Kidney epithelial cell (primary cell): ENCODE results near the gene SLX4IP. TPM values are rescaled to one million over a fixed set of nuclear protein-coding genes. Genes with fewer than 3 reads are reported as not detected.
"Not testable (repeated sequence)": the region's sequence is repeated elsewhere in the genome, so short reads cannot be mapped to it uniquely, and the experiment has no call there.

Experiments used
- DNase-seq: peaks from one replicate; pipeline ENCODE4 v3.0.0-alpha.2; 2010; ENCODE audit warnings: low read depth
- H3K27me3 ChIP-seq: 2 replicates; pipeline ENCODE4 v1.6.0; 2011; ENCODE audit warnings: low read length; ENCODE audit not compliant: control insufficient read depth, insufficient read depth
- H3K36me3 ChIP-seq: 2 replicates; pipeline ENCODE4 v1.5.1; 2011; ENCODE audit warnings: low read length; ENCODE audit not compliant: control insufficient read depth, insufficient read depth
- H3K4me3 ChIP-seq: 2 replicates; pipeline ENCODE4 v1.5.1; 2011; ENCODE audit warnings: low read depth, mild to moderate bottlenecking, control low read depth, low read length
- total RNA-seq: library from RNA; depleted of rRNA; stranded (reverse); fragments of >200 nt; gene quantifications from 2 replicates; pipeline ENCODE4 v1.2.3, GENCODE V29; 2015
- TF ChIP-seq, protein P1 (sequence below): IDR thresholded peaks from 2 replicates; pipeline ENCODE4 v1.5.1; 2011; ENCODE audit warnings: mild to moderate bottlenecking, moderate library complexity, low read length, control low read depth, inconsistent platforms; ENCODE audit not compliant: insufficient read depth, poor library complexity, severe bottlenecking

Gene SLX4IP
- total RNA-seq, 1 donor from 2014 or later = 5.8 TPM

DNA sequence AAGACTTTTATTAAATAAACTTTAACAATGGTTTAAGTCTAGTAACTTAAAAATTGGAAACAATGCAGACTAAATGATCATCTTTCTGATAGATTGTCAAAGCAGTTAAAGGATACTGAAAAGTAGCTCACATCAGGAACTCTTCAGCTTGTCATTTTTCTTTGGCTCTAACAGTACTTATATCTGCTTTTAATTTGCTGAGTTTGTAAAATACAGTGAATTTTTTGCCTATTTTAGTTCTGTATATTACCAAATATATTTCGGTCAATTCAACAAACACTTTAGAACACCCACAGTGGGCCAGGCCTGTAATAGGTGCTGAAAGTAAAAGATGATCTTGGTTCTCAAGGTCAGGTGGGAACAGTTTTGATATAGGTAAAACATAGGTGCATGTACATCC is 23.4 kb upstream of the SLX4IP start:
- no peaks in the 10 kb centered on the region for H3K36me3 ChIP-seq

DNA sequence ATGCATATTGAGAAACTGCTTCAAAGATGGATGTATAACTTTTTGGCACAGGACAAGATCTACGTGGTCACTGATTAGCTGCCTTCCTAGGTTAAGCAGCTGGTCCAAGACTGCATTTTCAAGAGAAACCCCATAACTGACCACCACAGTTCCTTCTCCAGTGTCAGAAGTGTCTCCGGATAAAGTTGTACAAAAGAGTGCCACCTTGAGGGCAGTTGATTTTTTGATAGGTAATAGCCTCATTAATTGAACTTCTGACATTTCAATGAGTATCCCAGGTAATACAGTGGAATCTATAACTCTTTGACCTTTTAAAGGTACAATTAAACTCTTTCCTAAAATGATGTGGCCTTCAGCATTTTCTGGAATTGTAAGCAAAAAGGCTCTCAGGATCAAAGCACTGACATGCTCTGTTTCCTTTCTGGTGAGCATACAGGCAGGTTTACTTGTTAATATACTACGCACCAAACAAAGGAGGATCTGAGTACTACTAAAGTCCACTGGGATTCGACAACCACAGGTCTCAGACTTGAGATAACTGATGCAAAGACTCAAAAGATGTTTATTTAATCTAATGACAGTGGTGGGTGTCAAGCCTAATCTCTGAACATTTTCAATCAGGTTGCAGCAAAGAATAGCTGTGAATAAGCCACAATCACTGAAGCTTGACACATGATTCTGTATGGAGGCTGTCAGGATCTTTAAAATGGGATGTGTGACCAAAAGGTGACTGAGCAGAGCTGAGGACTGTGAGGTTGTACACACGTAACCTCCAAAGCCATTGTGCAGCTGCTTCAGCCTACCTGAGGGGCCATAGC is 22.3 kb upstream of the SLX4IP start:
- no peak overlapping the region for H3K4me3 ChIP-seq
- DNase-seq = no peak
- no peaks in the 10 kb centered on the region for H3K36me3 ChIP-seq
- TF ChIP-seq, protein P1, sequence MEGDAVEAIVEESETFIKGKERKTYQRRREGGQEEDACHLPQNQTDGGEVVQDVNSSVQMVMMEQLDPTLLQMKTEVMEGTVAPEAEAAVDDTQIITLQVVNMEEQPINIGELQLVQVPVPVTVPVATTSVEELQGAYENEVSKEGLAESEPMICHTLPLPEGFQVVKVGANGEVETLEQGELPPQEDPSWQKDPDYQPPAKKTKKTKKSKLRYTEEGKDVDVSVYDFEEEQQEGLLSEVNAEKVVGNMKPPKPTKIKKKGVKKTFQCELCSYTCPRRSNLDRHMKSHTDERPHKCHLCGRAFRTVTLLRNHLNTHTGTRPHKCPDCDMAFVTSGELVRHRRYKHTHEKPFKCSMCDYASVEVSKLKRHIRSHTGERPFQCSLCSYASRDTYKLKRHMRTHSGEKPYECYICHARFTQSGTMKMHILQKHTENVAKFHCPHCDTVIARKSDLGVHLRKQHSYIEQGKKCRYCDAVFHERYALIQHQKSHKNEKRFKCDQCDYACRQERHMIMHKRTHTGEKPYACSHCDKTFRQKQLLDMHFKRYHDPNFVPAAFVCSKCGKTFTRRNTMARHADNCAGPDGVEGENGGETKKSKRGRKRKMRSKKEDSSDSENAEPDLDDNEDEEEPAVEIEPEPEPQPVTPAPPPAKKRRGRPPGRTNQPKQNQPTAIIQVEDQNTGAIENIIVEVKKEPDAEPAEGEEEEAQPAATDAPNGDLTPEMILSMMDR = peak; percentile 32
- no peaks in the 10 kb centered on the region for H3K27me3 ChIP-seq

More for the DNA sequence above, 23.4 kb upstream of the SLX4IP start:
- H3K27me3 ChIP-seq = no peaks in the 10 kb centered on the region
- DNase-seq = no peak
- no peak overlapping the region for H3K4me3 ChIP-seq
- TF ChIP-seq, protein P1 = no peak

DNA sequence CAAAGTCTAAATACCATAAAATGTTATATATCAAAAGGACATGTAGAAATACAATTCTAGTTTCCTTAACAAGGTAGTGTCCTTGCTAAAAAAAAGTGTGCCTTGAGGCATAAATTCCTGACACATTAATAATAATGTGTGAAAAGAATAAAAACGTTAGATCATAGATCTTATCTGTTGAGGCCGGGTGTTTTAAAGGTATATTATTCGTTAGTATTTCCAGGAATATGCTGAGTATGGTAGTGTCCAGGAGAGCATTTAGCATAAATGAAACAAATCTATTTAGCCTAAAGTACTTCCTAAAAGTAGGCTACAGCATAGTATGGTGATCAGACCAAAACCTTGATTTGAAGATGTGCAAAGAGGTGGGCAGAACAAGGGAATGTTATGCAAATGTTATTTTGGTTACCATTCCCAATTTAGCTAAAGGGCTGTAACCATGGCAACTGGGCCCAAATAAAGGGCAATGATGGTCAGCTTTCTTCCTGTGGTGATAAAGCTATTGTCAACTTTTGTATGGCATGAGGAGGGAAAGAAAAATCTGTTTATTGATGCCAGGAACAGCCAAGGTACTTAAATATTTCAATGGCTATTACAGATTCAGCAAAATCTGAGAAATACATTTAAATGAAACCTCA is 20.0 kb upstream of the SLX4IP start:
- H3K4me3 ChIP-seq = no peak overlapping the region
- DNase-seq = no peak
- TF ChIP-seq, protein P1 = no peak
- H3K27me3 ChIP-seq = no peaks in the 10 kb centered on the region
- no peaks in the 10 kb centered on the region for H3K36me3 ChIP-seq

DNA sequence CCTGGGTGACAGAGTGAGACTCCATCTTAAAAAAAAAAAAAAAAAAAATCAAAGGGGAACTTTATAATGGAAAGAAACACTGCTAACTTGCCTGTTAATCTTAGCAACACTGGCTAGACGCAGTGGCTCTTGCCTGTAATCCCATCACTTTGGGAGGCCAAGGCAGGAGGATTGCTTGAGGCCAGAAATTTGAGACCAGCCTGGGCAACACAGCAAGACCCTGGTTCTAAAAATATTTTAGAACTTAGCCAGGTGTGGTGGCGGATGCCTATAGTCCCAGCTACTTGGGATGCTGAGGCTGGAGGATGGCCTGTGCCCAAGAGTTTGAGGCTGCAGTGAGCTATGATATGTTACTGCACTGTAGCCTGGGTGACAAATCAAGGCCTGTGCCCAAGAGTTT is 17.9 kb upstream of the SLX4IP start:
- not testable (repeated sequence) for H3K36me3 ChIP-seq, H3K4me3 ChIP-seq, H3K27me3 ChIP-seq, DNase-seq

DNA sequence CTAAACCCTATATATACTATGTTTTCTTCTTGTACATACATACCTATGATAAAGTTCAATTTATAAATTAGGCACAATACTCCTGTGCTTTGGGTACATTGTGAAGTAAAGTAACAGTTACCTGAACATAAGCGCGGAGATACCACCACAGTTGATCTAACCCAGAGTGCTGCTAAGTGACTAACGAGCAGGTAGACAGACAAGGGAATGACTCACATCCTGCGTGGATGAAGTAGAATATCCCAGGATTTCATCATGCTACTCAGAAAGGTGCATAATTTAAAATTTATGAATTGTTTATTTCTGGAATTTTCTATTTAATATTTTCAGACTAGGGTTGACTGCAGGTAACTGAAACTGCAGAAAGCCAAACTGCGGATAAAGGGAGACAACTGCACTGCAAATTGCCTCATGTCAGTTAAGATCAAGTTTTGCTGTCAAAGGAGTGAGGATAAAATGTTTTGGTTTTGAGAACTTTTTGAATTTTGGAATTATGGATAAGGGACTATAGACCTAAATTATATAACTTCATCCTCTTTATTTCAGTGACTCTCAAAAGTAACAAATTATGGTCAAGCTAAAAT is 15.5 kb upstream of the SLX4IP start:
- Histone ChIP-seq H3K4me3 (no peak overlapping the region), H3K36me3 (no peaks in the 10 kb centered on the region), H3K27me3 (no peaks in the 10 kb centered on the region)
- TF ChIP-seq, protein P1 = no peak
- peak; percentile 50 for DNase-seq

DNA sequence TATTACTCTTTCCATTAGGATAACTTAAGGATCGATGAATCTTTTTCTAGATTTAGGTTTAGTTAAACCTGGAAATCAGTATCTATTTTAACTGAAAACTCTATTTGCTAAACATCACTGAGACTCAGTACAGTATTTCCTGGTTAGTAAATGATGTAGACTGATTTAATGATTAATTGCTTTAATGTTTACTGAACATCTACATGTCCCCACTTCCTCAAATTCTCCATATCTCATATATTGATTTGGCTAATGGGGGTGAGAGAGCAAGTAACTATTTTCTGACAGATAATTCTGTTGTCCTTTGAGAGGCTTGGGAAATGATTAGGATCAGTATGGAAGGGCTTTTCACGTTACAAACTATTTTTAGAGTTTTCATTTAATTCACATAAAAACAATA is 11.4 kb upstream of the SLX4IP start:
- DNase-seq = no peak
- no peaks in the 10 kb centered on the region for H3K36me3 ChIP-seq
- no peak overlapping the region for H3K4me3 ChIP-seq
- H3K27me3 ChIP-seq = no peaks in the 10 kb centered on the region
- TF ChIP-seq, protein P1 = no peak
